ENCODE measurements around the gene NECTIN1. TPM values are rescaled to one million over a fixed set of nuclear protein-coding genes. Genes with fewer than 3 reads are reported as not detected.

The NECTIN1 gene
- total and polyA plus RNA-seq, 4 donors: 1.3 to 7.1 (median 4.9) TPM

DNA sequence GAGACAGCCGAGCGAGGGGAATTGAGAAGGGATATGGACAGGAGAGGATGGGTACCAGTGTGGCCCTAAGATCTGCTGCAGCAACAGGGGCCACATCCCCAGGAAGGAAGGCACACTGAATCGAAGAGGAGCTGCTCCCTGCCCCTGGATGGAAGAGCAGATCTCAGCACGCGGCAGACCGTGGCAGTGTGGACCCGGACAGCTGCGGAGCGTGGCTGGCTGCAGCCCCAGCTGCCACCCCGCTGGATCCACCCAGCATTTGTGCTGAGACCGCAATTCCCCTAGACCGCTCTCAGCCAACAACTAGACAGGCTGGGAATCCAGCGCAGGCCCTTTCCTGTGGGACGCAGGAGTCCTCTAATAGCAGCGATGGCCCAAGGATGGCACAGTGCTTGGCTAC, 94.7 kb downstream of the NECTIN1 start:
- no peak for DNase-seq
- intact Hi-C loops (cut with DNase I): no loop called here

DNA sequence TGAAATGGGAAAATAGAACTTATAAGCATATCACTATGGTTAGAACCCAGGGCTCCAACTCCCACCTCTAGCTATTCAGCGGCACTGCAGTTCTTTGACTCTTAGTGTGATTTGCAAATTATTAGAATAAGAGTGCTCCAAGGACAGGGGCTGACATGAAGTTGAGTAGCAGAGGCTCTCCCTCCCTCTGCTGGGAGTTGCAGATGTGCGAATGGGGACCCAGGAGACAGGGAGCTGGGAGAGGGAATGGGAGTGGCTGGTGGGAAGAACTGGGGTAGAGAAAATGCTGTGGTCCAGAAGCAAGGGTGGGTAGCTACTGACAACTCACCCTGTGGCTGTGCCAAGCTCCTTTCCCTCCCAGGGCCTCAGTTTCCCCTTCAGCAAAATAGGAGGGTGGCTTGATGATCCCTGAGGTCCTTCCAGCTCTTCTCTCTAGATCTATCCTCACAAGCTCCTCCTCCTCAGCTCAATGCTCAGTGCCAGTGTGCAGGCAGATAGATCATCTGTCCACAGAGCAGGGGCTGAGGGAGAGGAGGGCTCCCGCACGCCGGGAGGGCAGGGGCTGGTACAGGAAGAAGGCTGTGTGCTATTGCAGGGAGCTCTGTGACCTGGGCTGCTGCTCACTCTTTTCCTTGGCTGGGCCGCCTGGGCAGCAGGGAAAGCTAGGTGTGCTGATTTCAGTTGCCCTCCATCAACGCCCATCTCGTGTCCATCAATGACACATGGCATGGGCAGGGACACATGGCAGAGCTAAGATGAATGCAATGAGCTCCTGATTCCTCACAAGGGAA, 99.0 kb downstream of the NECTIN1 start:
- H3K36me3 ChIP-seq (ENCODE audit: control insufficient read depth in 1 of 2, insufficient read depth in 2 of 2, low read length in 1 of 2): no peaks in the 10 kb centered on the region
- H3K27ac ChIP-seq (ENCODE audit: low read depth in 1 of 2, low read length in 2 of 2): no peak overlapping the region
- DNase-seq: no peak
- no peaks in the 10 kb centered on the region for H3K27me3 ChIP-seq (ENCODE audit: control insufficient read depth in 1 of 2, insufficient read depth in 2 of 2, low read length in 1 of 2)
- intact Hi-C loops (cut with DNase I): no loop called here
- ATAC-seq (ENCODE audit: low FRiP score): no peak
- no peaks in the 10 kb centered on the region for H3K9me3 ChIP-seq (ENCODE audit: control insufficient read depth, low read length)
- 68 to 71% methylated on average over 8 of the region's 8 CpGs for WGBS, 2 donors
- no peaks in the 10 kb centered on the region for H3K4me1 ChIP-seq (ENCODE audit: control insufficient read depth in 1 of 2, insufficient read depth in 2 of 2, low read length in 2 of 2)
- H3K4me3 ChIP-seq (ENCODE audit: low read length in 2 of 2): no peak overlapping the region

More for the DNA sequence above, 94.7 kb downstream of the NECTIN1 start:
- 84 to 88% methylated on average over 15 of the region's 15 CpGs for WGBS, 2 donors
- H3K4me1 ChIP-seq (ENCODE audit: control insufficient read depth in 1 of 2, insufficient read depth in 2 of 2, low read length in 2 of 2): no peaks in the 10 kb centered on the region
- ATAC-seq (ENCODE audit: low FRiP score): no peak
- no peaks in the 10 kb centered on the region for H3K36me3 ChIP-seq (ENCODE audit: control insufficient read depth in 1 of 2, insufficient read depth in 2 of 2, low read length in 1 of 2)
- H3K9me3 ChIP-seq (ENCODE audit: control insufficient read depth, low read length): no peaks in the 10 kb centered on the region
- no peaks in the 10 kb centered on the region for H3K27me3 ChIP-seq (ENCODE audit: control insufficient read depth in 1 of 2, insufficient read depth in 2 of 2, low read length in 1 of 2)
- H3K4me3 ChIP-seq (ENCODE audit: low read length in 2 of 2): no peak overlapping the region
- no peak overlapping the region for H3K27ac ChIP-seq (ENCODE audit: low read depth in 1 of 2, low read length in 2 of 2)

DNA sequence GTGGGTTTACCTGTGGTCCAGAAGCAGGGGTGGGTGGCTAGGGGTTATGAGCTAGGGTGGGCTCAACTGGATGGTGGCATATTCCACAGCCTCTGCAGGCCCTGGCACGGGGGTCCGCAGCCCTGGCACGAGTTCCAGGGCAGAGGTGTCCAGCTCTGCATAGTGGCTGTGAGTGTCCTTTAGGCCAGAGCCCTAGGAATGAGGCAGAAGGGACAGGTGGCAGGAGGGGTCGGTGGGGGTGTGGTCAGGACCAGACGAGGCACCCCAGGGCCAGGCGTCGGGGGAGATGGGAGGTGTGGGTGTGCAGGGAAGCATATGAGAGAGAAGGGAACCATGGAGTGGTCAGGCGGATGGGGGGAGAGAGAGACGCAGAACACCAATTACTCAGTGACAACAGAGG, 99.9 kb downstream of the NECTIN1 start:
- DNase-seq (no peak), ATAC-seq (ENCODE audit: low FRiP score) (no peak)
- Histone ChIP-seq H3K27me3 (ENCODE audit: control insufficient read depth in 1 of 2, insufficient read depth in 2 of 2, low read length in 1 of 2) (no peaks in the 10 kb centered on the region), H3K4me1 (ENCODE audit: control insufficient read depth in 1 of 2, insufficient read depth in 2 of 2, low read length in 2 of 2) (no peaks in the 10 kb centered on the region), H3K4me3 (ENCODE audit: low read length in 2 of 2) (no peak overlapping the region), H3K27ac (ENCODE audit: low read depth in 1 of 2, low read length in 2 of 2) (no peak overlapping the region), H3K36me3 (ENCODE audit: control insufficient read depth in 1 of 2, insufficient read depth in 2 of 2, low read length in 1 of 2) (no peaks in the 10 kb centered on the region), H3K9me3 (ENCODE audit: control insufficient read depth, low read length) (no peaks in the 10 kb centered on the region)
- intact Hi-C loops (cut with DNase I): no loop called here
- 78 to 85% methylated on average over 8 of the region's 9 CpGs for WGBS, 2 donors

DNA sequence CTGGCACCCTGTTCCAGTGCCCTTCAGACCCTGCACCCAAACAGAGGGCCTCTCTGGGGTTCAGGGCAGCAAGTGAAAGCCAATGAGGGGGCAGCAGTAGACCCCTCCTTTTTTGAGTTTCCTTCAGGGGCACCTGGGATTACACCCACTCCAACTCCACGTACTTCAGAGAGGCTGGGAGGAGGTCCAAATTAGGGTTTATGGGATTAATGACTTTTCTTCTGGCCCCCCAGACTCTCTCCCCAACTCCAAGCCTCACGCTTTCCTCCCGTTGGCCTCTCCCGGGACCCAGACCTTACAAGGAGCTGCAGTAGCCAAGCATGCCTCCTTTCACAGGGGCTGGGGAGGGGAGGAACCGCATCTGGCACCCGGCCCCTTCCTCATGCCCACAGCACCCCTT, 101.7 kb downstream of the NECTIN1 start:
- Histone ChIP-seq H3K27ac (ENCODE audit: low read depth in 1 of 2, low read length in 2 of 2) (no peak overlapping the region), H3K27me3 (ENCODE audit: control insufficient read depth in 1 of 2, insufficient read depth in 2 of 2, low read length in 1 of 2) (no peaks in the 10 kb centered on the region), H3K36me3 (ENCODE audit: control insufficient read depth in 1 of 2, insufficient read depth in 2 of 2, low read length in 1 of 2) (no peaks in the 10 kb centered on the region), H3K4me1 (ENCODE audit: control insufficient read depth in 1 of 2, insufficient read depth in 2 of 2, low read length in 2 of 2) (no peaks in the 10 kb centered on the region), H3K9me3 (ENCODE audit: control insufficient read depth, low read length) (no peaks in the 10 kb centered on the region), H3K4me3 (ENCODE audit: low read length in 2 of 2) (no peak overlapping the region)
- no peak for ATAC-seq (ENCODE audit: low FRiP score)
- intact Hi-C loops (cut with DNase I): no loop called here
- DNase-seq: no peak
- WGBS, 2 donors: 73 to 80% methylated on average over 6 of the region's 6 CpGs

DNA sequence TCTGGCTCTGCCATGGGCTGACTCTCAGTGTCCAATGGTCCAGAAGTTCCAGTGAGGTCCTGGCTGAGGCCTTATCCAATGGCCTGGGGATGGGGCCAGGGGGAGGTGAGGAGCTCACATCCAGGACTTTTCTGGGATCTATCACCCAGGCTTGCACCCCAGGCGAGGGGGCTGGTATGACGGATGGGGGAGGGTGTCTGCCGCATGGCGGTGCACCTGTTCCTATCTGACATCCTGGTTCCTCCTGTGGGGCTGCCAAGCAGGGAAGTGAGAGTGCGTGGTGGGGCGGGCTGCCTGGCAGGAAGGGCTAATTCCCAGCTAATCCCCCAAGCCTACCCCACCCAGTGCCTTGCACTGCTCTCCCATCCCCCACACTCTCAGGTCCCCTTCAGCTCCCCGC, 102.1 kb downstream of the NECTIN1 start:
- no peaks in the 10 kb centered on the region for H3K36me3 ChIP-seq (ENCODE audit: control insufficient read depth in 1 of 2, insufficient read depth in 2 of 2, low read length in 1 of 2)
- intact Hi-C loops (cut with DNase I): no loop called here
- 90 to 98% methylated on average over 6 to 7 of the region's 7 CpGs for WGBS, 2 donors
- H3K4me1 ChIP-seq (ENCODE audit: control insufficient read depth in 1 of 2, insufficient read depth in 2 of 2, low read length in 2 of 2): no peaks in the 10 kb centered on the region
- DNase-seq: no peak
- H3K4me3 ChIP-seq (ENCODE audit: low read length in 2 of 2): no peak overlapping the region
- no peaks in the 10 kb centered on the region for H3K27me3 ChIP-seq (ENCODE audit: control insufficient read depth in 1 of 2, insufficient read depth in 2 of 2, low read length in 1 of 2)
- no peak for ATAC-seq (ENCODE audit: low FRiP score)
- H3K27ac ChIP-seq (ENCODE audit: low read depth in 1 of 2, low read length in 2 of 2): no peak overlapping the region
- no peaks in the 10 kb centered on the region for H3K9me3 ChIP-seq (ENCODE audit: control insufficient read depth, low read length)

DNA sequence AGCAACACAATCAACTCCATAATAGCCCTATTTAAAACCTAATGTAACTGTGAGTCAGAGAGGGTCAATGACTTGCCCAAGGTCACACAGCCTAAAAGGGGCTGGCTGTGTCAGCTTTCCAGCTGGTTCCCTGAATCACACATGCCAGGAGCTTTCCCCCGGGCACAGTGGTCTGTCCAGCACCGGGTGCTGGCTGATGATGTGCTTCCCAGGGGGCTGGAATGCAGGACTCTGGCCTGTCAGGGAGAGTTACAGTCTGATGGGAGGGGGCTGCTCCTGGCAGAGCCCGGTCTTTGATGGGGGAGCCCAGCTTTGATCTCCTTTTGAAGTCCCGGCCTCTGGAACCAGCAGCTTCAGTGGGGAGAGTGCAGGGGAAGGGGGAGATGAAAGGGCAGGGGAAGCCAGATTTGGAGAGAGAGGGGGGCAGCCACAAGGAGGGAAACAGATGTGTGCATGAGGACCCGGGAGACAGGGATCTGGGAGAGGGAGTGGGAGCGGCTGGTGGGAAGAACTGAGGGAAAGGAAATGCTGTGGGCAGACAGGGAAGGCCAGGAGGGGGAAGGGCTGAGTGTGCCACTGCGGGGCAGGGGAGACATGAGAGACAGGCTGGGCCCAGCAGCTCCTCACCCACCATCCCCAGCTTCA, 102.7 kb downstream of the NECTIN1 start:
- intact Hi-C loops (cut with DNase I): no loop called here
- Histone ChIP-seq H3K9me3 (ENCODE audit: control insufficient read depth, low read length) (no peaks in the 10 kb centered on the region), H3K36me3 (ENCODE audit: control insufficient read depth in 1 of 2, insufficient read depth in 2 of 2, low read length in 1 of 2) (no peaks in the 10 kb centered on the region), H3K27ac (ENCODE audit: low read depth in 1 of 2, low read length in 2 of 2) (no peak overlapping the region), H3K4me1 (ENCODE audit: control insufficient read depth in 1 of 2, insufficient read depth in 2 of 2, low read length in 2 of 2) (no peaks in the 10 kb centered on the region), H3K4me3 (ENCODE audit: low read length in 2 of 2) (no peak overlapping the region), H3K27me3 (ENCODE audit: control insufficient read depth in 1 of 2, insufficient read depth in 2 of 2, low read length in 1 of 2) (no peaks in the 10 kb centered on the region)
- ATAC-seq (ENCODE audit: low FRiP score): no peak
- no peak for DNase-seq
- whole genome bisulfite sequencing, 2 donors: 67 to 72% methylated on average over 6 to 7 of the region's 7 CpGs

DNA sequence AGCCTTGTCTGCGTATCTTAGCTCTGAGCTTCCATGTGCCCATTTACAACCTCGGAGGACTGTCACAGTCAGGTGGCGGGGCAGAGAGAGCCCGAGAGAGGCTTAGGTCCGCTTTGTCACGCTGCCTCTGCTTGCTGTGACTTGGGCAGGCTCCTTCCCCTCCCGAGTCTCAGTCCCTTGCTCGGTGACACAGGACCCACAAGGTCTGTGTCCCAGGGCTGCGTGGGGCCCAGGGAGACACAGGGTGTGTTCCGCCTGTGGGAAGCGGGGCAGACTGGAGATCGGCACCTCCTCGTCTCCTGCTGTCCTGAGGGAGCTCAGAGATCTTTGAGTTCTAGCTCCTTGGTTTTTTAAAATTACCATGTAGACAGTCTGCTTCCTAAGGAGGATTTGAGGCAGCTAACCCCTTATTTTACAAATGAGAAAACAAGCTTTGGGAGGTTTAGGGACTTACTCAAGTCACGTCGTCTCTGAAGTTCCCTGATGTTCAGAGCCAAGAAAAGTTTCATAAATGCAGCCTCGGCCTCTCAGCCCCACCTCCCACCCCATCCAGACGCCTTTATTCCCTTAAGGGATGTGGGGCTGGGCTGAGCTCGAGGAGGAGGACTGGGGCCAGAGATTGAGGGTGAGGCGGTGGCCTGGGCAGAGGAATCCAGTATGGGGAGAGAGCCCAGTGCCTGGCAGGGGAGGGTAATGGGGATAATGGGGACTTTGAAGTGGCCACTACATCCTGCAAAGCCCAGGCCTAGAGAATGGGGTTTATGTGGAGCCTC, 103.6 kb downstream of the NECTIN1 start:
- no peaks in the 10 kb centered on the region for H3K4me1 ChIP-seq (ENCODE audit: control insufficient read depth in 1 of 2, insufficient read depth in 2 of 2, low read length in 2 of 2)
- WGBS, 2 donors: 46 to 49% methylated on average over 19 of the region's 19 CpGs
- H3K36me3 ChIP-seq (ENCODE audit: control insufficient read depth in 1 of 2, insufficient read depth in 2 of 2, low read length in 1 of 2): no peaks in the 10 kb centered on the region
- H3K9me3 ChIP-seq (ENCODE audit: control insufficient read depth, low read length): no peaks in the 10 kb centered on the region
- no peak for DNase-seq
- no peaks in the 10 kb centered on the region for H3K27me3 ChIP-seq (ENCODE audit: control insufficient read depth in 1 of 2, insufficient read depth in 2 of 2, low read length in 1 of 2)
- intact Hi-C loops (cut with DNase I): no loop called here
- H3K4me3 ChIP-seq (ENCODE audit: low read length in 2 of 2): no peak overlapping the region
- ATAC-seq (ENCODE audit: low FRiP score): no peak
- no peak overlapping the region for H3K27ac ChIP-seq (ENCODE audit: low read depth in 1 of 2, low read length in 2 of 2)

DNA sequence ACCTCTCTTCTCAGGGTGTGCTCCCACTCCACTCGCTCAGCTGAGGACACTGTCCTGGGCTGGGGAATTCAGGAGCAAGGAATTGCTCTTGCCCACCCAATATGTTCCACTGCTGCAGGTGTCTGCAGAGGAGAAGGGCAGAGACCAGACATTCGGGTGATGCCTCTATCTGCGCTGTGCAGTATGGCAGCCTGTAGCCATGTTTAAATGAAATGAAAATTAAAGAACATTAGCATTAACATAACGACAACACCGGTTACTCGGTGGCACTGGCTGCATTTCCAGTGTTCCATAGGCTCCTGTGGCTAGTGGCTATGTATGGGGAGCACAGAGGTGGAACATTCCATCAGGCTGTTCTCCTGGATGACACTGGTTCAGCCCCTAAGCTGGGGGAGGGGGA, 104.4 kb downstream of the NECTIN1 start:
- DNase-seq (no peak), ATAC-seq (ENCODE audit: low FRiP score) (no peak)
- no peaks in the 10 kb centered on the region for H3K27me3 ChIP-seq (ENCODE audit: control insufficient read depth in 1 of 2, insufficient read depth in 2 of 2, low read length in 1 of 2)
- H3K9me3 ChIP-seq (ENCODE audit: control insufficient read depth, low read length): no peaks in the 10 kb centered on the region
- H3K4me1 ChIP-seq (ENCODE audit: control insufficient read depth in 1 of 2, insufficient read depth in 2 of 2, low read length in 2 of 2): no peaks in the 10 kb centered on the region
- H3K4me3 ChIP-seq (ENCODE audit: low read length in 2 of 2): no peak overlapping the region
- H3K27ac ChIP-seq (ENCODE audit: low read depth in 1 of 2, low read length in 2 of 2): no peak overlapping the region
- intact Hi-C loops (cut with DNase I): no loop called here
- no peaks in the 10 kb centered on the region for H3K36me3 ChIP-seq (ENCODE audit: control insufficient read depth in 1 of 2, insufficient read depth in 2 of 2, low read length in 1 of 2)
- WGBS, 2 donors: 94 to 95% methylated on average over 6 of the region's 6 CpGs

Data from aorta (tissue), 5 donors.